Pancreas (tissue), 10 donors: ENCODE data around the gene ZGPAT. TPM values are rescaled to one million over a fixed set of nuclear protein-coding genes. Genes with fewer than 3 reads are reported as not detected.

Experiments
- ATAC-seq, 4 donors: fragments of 200-7000 bp; cut with Tn5 transposase; one replicate each; pipeline versions ENCODE4 v1.8.0 to v1.9.1; 2020; ENCODE audit warnings: mild to moderate bottlenecking in 4 of 4, moderate library complexity in 4 of 4
- DNase-seq, 6 donors: peaks; one replicate each; pipeline ENCODE4 v3.0.0-alpha.2; 2020
- FAIRE-seq: peaks from 2 replicates; lab custom pipeline; 2012; peaks lifted over from hg19 to GRCh38; lab: Jason Lieb, UNC
- H3K27ac ChIP-seq, 4 donors: fragments of 200-600 bp; sonication (generic); 1 replicate in 3 of 4; 2 replicates in 1 of 4; pipeline versions ENCODE4 v1.5.0 to v1.8.0; 2020
- H3K27me3 ChIP-seq, 4 donors: fragments of 200-600 bp; one replicate each; pipeline ENCODE4 v1.8.0; 2021
- H3K36me3 ChIP-seq, 3 donors: fragments of 200-600 bp; sonication (generic) in 1 of 3; one replicate each; pipeline versions ENCODE4 v1.5.0 to v1.8.0; 2020 to 2021
- H3K4me1 ChIP-seq, 3 donors: fragments of 200-600 bp; one replicate each; pipeline ENCODE4 v1.8.0; 2021
- H3K4me3 ChIP-seq, 4 donors: fragments of 200-600 bp; sonication (generic) in 2 of 4; one replicate each; pipeline versions ENCODE4 v1.5.0 to v1.8.0; 2020 to 2021
- H3K9me3 ChIP-seq, 4 donors: fragments of 200-600 bp; one replicate each; pipeline ENCODE4 v1.8.0; 2021
- WGBS, 2 donors: extraction: QIAGEN DNeasy Blood & Tissue Kit; methylation state at CpG; one replicate each; pipeline ENCODE4 v1.1.7; 2013; 5-methylcytosine and 5-hydroxymethylcytosine counted together
- intact Hi-C, 3 donors: fragments of 100-400 bp; cut with DNase I; formaldehyde crosslinking; loops; one replicate each; pipeline versions ENCODE4 v1.11.1 to v1.14.2; 2022
- polyA plus RNA-seq, 2 donors: library from polyadenylated mRNA; stranded (reverse); fragments of 200-250 nt; gene quantifications; one replicate each; pipeline ENCODE4 v1.2.3, GENCODE V29; 2013
- total RNA-seq, 6 donors: library from RNA; stranded (reverse); fragmentation: NEBNext Ultra II Directional in 4 of 6; extraction: Animal tissue kit (Norgen Biotek cat#: 25700) in 4 of 6; gene quantifications; one replicate each; pipeline versions ENCODE4 v1.2.1 to v1.2.4, GENCODE V29; 2021 to 2023
- TF ChIP-seq, protein P1 (sequence below), 4 donors: fragments of 200-600 bp; sonication (generic) in 3 of 4; IDR thresholded peaks; one replicate each; pipeline versions ENCODE4 v1.5.0 to v1.8.0; 2021; ENCODE audit warnings: antibody characterized with exemption in 4 of 4
- donor health status: healthy with polysubstance abuse.
- donor health status: DM: no; HTN: no; CAD: no; lungs with moderate emphysema.
- donor health status: DM: no; HTN: no; CAD: no.
- donor health status: control.
- donor health status: control.
- donor health status: Bipolar disorder and iron deficiency.
- donor health status: DM: yes; HTN: yes; CAD: no.
- donor health status: DM: no; HTN: no; CAD: no.
- donor health status: DM: no; HTN: no; CAD: no.
- donor health status: DM: yes; HTN: yes; CAD: no.

The ZGPAT gene
- total and polyA plus RNA-seq, 8 donors: 9.3 to 61.6 (median 12.3) TPM

DNA sequence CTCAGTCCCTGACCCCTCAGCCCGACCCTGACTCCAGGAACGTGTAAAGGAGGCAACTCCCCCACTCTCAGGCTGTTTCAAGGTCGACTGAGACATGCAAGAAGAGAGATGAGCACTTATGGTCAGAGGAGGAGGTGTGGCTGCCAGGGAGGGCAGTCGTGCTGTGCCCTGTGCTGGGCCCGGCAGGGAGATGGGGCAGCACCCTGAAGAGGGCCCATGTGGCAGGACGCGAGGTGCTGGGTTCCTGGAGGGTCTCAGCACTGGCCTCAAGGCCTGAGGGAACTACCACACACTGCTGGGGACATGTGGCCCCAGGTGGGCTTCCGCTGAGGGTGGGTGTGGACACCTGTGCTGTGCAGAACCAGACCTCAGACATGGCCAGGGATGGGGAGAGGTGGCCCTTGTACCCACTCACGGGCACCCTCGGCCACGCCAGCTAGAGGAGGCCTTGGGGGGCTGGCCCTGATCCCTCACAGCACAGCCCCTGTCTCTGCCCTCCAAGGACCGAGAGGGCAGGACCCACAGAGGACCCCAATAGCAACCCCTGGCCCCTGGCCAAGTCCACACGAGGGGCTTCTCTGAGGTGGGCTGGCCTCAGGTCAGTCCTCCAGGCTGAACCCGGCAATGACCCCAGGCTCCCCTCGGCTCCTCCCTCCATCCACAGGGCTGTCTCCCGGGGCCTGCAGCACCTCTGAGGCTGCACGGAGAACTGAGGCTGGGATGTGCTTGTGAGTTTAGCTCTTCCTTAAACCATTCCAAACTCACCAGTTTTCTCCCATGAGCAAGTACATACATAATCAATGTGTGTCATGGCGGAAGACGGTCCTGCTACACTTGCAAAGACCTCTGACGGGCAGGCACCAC is 40.5 kb downstream of the ZGPAT start:
- intact Hi-C loops: no loop called here
- ATAC-seq (peak in 2 of 4 donors; percentile 10 to 11), DNase-seq (peak in 2 of 6 donors; percentile 54 to 80), FAIRE-seq (no peak)
- 71 to 75% methylated on average over 19 to 20 of the region's 20 CpGs for WGBS, 2 donors
- no peak overlapping the region for H3K27ac ChIP-seq
- no peaks in the 10 kb centered on the region for H3K9me3 ChIP-seq
- H3K36me3 ChIP-seq: no peaks in the 10 kb centered on the region
- TF ChIP-seq, protein P1, sequence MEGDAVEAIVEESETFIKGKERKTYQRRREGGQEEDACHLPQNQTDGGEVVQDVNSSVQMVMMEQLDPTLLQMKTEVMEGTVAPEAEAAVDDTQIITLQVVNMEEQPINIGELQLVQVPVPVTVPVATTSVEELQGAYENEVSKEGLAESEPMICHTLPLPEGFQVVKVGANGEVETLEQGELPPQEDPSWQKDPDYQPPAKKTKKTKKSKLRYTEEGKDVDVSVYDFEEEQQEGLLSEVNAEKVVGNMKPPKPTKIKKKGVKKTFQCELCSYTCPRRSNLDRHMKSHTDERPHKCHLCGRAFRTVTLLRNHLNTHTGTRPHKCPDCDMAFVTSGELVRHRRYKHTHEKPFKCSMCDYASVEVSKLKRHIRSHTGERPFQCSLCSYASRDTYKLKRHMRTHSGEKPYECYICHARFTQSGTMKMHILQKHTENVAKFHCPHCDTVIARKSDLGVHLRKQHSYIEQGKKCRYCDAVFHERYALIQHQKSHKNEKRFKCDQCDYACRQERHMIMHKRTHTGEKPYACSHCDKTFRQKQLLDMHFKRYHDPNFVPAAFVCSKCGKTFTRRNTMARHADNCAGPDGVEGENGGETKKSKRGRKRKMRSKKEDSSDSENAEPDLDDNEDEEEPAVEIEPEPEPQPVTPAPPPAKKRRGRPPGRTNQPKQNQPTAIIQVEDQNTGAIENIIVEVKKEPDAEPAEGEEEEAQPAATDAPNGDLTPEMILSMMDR (IDR thresholded peaks at IDR 0.05): no peak
- no peak overlapping the region for H3K4me3 ChIP-seq
- H3K27me3 ChIP-seq: no peaks in the 10 kb centered on the region
- no peaks in the 10 kb centered on the region for H3K4me1 ChIP-seq

DNA sequence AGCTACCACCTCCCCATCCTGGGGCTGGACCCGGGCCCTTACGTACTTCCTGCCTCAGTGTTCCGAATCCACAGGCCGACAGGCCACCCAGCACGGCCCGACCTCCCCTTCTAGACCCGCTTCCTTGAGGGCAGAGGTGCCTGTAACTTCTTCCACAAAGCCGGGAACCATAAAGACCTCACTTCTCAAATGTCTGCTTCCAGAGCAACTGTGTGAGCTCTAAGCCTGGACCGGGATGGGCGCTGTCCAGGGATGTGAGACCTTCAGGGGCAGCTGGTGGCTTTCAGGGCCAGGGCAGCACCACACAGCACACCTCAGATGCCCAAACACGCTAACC is 41.1 kb downstream of the ZGPAT start:
- WGBS, 2 donors: 92 to 93% methylated on average over 11 of the region's 11 CpGs

DNA sequence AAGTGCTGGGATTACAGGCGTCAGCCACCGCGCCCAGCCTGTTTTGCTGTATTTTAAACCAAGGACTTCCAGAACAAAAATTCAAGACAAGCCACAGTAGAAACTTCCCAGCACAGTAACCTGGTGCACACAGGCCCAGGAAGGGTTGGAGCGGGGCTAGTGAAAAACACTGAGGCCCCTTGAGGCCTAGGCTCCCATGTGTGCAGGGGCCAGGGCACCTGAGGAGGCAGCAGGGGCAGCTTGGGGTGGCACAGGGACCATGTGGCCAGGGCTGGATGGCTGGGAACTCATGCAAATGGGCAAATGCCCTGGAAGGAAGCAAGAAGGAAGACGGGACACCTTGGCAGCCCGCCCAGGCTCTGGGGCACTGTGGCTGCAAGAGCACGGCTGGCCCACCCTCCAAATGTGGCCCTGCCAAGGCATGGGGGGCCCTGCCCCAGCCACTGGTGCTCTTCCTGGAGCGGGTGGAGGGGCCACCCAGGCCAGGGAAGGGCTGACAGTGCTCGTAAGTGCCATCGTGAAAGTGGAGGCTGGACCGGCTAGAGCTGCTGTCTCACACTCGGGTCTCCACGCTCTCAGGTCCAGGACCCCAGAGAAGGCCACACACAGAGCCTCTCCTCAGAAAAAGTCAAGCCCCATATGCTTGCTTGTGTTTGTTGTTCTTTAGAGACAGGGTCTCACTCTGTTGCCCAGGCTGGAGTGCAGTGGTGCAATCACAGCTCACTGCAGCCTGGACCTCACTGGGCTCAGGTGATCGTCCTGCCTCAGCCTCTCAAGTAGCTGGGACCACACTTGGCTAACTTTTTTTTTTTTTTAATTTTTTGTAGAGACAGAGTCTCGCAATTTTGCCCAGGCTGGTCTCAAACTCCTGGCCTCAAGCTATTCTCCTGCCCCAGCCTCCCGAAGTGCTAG is 42.0 kb downstream of the ZGPAT start:
- Histone ChIP-seq H3K27me3 (no peaks in the 10 kb centered on the region), H3K4me3 (no peak overlapping the region), H3K27ac (no peak overlapping the region), H3K36me3 (no peaks in the 10 kb centered on the region), H3K9me3 (no peaks in the 10 kb centered on the region), H3K4me1 (no peaks in the 10 kb centered on the region)
- TF ChIP-seq, protein P1 (IDR thresholded peaks at IDR 0.05): no peak
- 92% methylated on average over 16 of the region's 16 CpGs for WGBS, 2 donors
- intact Hi-C loops: no loop called here
- FAIRE-seq (no peak), ATAC-seq (no peak), DNase-seq (peak in 2 of 6 donors; percentile 54 to 75)

More for the DNA sequence above, 41.1 kb downstream of the ZGPAT start:
- H3K27ac ChIP-seq: no peak overlapping the region
- no peak overlapping the region for H3K4me3 ChIP-seq
- no peak for ATAC-seq
- intact Hi-C loops: no loop called here
- no peaks in the 10 kb centered on the region for H3K9me3 ChIP-seq
- H3K36me3 ChIP-seq: no peaks in the 10 kb centered on the region
- no peak for FAIRE-seq
- H3K27me3 ChIP-seq: no peaks in the 10 kb centered on the region
- DNase-seq: peak in 1 of 6 donors; percentile 7
- no peaks in the 10 kb centered on the region for H3K4me1 ChIP-seq
- TF ChIP-seq, protein P1 (IDR thresholded peaks at IDR 0.05): no peak

DNA sequence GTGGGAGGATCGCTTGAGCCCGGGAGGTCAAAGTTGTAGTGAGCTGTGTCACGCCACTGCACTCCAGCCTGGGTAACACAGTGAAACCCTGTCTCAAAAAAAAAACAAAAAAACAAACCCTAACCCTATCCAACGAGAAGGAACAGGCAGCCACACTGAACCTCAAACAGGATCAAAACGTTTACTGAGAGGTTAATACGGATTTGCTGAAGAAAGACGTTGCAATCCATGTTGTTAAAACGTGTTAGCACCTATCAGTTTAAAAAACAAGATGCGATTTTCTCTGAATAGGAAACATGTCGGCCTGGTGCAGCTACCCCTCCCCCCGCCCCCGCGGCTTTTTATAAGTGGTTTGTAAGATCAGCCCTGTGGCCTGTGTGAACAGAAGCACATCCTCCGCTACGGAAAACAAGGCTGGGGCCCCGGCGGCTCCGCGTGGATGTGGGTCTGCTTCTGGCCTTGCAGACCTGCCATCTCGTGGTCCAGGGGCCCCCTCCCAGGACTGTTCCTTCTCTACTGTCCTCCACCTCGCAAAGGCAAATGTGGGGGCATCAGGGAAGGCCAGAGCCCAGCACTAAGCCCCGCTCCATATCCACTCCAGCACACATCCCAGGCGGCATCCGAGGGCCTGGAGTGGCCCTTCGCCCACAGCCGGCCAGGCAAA is 43.1 kb downstream of the ZGPAT start:
- FAIRE-seq: no peak

More for the DNA sequence above, 43.1 kb downstream of the ZGPAT start:
- WGBS, 2 donors: 77 to 79% methylated on average over 26 of the region's 26 CpGs
- ATAC-seq: no peak
- Histone ChIP-seq H3K27me3 (no peaks in the 10 kb centered on the region), H3K36me3 (no peaks in the 10 kb centered on the region), H3K27ac (no peak overlapping the region), H3K9me3 (no peaks in the 10 kb centered on the region), H3K4me3 (no peak overlapping the region), H3K4me1 (no peaks in the 10 kb centered on the region)
- DNase-seq: peak in 2 of 6 donors; percentile 17 to 23
- TF ChIP-seq, protein P1 (IDR thresholded peaks at IDR 0.05): no peak
- intact Hi-C loops: no loop called here
